Psoas muscle (tissue), 8 donors: Measurements from ENCODE around the gene ZNF638. TPM values are rescaled to one million over a fixed set of nuclear protein-coding genes. Genes with fewer than 3 reads are reported as not detected.

Experiments
- ATAC-seq, 4 donors: fragments of 200-7000 bp; cut with Tn5 transposase; one replicate each; pipeline ENCODE4 v1.9.1; 2020; ENCODE audit warnings: moderate library complexity in 3 of 4, mild to moderate bottlenecking in 2 of 4
- DNase-seq, 2 donors: peaks; one replicate each; pipeline ENCODE4 v3.0.0-alpha.2; 2020
- H3K27ac ChIP-seq: fragments of 200-600 bp; one replicate; pipeline ENCODE4 v1.8.0; 2022
- H3K27me3 ChIP-seq, 3 donors: fragments of 200-600 bp in 1 of 3; one replicate each; pipeline versions ENCODE4 v1.6.1 to v1.8.0; 2013 to 2022; ENCODE audit warnings: low read length in 2 of 3, mild to moderate bottlenecking in 2 of 3, moderate library complexity in 1 of 3; ENCODE audit not compliant: insufficient read depth in 3 of 3
- H3K36me3 ChIP-seq, 2 donors: fragments of 200-600 bp in 1 of 2; one replicate each; pipeline versions ENCODE4 v1.6.1 to v1.8.0; 2013 to 2022; ENCODE audit warnings: low read depth in 1 of 2, mild to moderate bottlenecking in 1 of 2, moderate library complexity in 1 of 2; ENCODE audit not compliant: insufficient read depth in 1 of 2
- H3K4me1 ChIP-seq: fragments of 200-600 bp; one replicate; pipeline ENCODE4 v1.8.0; 2022
- H3K4me3 ChIP-seq: fragments of 200-600 bp; one replicate; pipeline ENCODE4 v1.8.0; 2022; ENCODE audit warnings: mild to moderate bottlenecking
- H3K9me3 ChIP-seq: fragments of 200-600 bp; one replicate; pipeline ENCODE4 v1.8.0; 2022
- WGBS, 3 donors: extraction: QIAGEN DNeasy Blood & Tissue Kit; methylation state at CpG; one replicate each; pipeline versions ENCODE4 v1.1.6 to v1.1.7; 2013; 5-methylcytosine and 5-hydroxymethylcytosine counted together
- intact Hi-C, 2 donors: fragments of 100-400 bp; cut with DNase I; formaldehyde crosslinking; loops; one replicate each; pipeline versions ENCODE4 v1.11.0 to v1.14.2; 2022
- long read RNA-seq, 2 donors: library from polyadenylated mRNA; unstranded; transcript quantifications; one replicate each; pipeline ENCODE4 v2.0.0, GENCODE V29; 2021
- polyA plus RNA-seq, 3 donors: library from polyadenylated mRNA; stranded (reverse); fragments of 200-250 nt; gene quantifications; one replicate each; pipeline ENCODE4 v1.2.3, GENCODE V29; 2013
- total RNA-seq, 4 donors: library from RNA; stranded (reverse); fragmentation: NEBNext Ultra II Directional in 2 of 4; extraction: Animal tissue kit (Norgen Biotek cat#: 25700) in 2 of 4; gene quantifications; one replicate each; pipeline versions ENCODE4 v1.2.1 to v1.2.4, GENCODE V29; 2021 to 2023
- TF ChIP-seq, protein P1 (sequence below): fragments of 200-600 bp; IDR thresholded peaks from one replicate; pipeline ENCODE4 v1.8.0; 2022; ENCODE audit warnings: antibody characterized with exemption
- donor health status: healthy with polysubstance abuse.
- donor health status: DM: no; HTN: no; CAD: no; lungs with moderate emphysema.
- donor health status: Bipolar disorder and iron deficiency.
- donor health status: healthy.
- donor health status: DM: yes; HTN: yes; CAD: no.
- donor health status: DM: no; HTN: no; CAD: no.
- donor health status: DM: no; HTN: no; CAD: no.
- donor health status: DM: yes; HTN: yes; CAD: no.

The ZNF638 gene, protein sequence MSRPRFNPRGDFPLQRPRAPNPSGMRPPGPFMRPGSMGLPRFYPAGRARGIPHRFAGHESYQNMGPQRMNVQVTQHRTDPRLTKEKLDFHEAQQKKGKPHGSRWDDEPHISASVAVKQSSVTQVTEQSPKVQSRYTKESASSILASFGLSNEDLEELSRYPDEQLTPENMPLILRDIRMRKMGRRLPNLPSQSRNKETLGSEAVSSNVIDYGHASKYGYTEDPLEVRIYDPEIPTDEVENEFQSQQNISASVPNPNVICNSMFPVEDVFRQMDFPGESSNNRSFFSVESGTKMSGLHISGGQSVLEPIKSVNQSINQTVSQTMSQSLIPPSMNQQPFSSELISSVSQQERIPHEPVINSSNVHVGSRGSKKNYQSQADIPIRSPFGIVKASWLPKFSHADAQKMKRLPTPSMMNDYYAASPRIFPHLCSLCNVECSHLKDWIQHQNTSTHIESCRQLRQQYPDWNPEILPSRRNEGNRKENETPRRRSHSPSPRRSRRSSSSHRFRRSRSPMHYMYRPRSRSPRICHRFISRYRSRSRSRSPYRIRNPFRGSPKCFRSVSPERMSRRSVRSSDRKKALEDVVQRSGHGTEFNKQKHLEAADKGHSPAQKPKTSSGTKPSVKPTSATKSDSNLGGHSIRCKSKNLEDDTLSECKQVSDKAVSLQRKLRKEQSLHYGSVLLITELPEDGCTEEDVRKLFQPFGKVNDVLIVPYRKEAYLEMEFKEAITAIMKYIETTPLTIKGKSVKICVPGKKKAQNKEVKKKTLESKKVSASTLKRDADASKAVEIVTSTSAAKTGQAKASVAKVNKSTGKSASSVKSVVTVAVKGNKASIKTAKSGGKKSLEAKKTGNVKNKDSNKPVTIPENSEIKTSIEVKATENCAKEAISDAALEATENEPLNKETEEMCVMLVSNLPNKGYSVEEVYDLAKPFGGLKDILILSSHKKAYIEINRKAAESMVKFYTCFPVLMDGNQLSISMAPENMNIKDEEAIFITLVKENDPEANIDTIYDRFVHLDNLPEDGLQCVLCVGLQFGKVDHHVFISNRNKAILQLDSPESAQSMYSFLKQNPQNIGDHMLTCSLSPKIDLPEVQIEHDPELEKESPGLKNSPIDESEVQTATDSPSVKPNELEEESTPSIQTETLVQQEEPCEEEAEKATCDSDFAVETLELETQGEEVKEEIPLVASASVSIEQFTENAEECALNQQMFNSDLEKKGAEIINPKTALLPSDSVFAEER (N-terminal part only)
- 10 to 100 TPM; 62.3 to 73.6 (median 65.4) TPM for total RNA-seq
- 10 to 100 TPM; 50.5 to 58.6 (median 56.3) TPM for polyA plus RNA-seq
- long read RNA-seq, donor 1, full-length matches to known transcripts: 4 of 30 reads
- long read RNA-seq, donor 1, partial matches to known transcripts: 8 of 30 reads
- long read RNA-seq, donor 1, other reads (novel, unspliced or antisense): 18 of 30 reads
- long read RNA-seq, donor 2, full-length matches to known transcripts: 3 of 57 reads
- long read RNA-seq, donor 2, partial matches to known transcripts: 23 of 57 reads
- long read RNA-seq, donor 2, other reads (novel, unspliced or antisense): 31 of 57 reads

DNA sequence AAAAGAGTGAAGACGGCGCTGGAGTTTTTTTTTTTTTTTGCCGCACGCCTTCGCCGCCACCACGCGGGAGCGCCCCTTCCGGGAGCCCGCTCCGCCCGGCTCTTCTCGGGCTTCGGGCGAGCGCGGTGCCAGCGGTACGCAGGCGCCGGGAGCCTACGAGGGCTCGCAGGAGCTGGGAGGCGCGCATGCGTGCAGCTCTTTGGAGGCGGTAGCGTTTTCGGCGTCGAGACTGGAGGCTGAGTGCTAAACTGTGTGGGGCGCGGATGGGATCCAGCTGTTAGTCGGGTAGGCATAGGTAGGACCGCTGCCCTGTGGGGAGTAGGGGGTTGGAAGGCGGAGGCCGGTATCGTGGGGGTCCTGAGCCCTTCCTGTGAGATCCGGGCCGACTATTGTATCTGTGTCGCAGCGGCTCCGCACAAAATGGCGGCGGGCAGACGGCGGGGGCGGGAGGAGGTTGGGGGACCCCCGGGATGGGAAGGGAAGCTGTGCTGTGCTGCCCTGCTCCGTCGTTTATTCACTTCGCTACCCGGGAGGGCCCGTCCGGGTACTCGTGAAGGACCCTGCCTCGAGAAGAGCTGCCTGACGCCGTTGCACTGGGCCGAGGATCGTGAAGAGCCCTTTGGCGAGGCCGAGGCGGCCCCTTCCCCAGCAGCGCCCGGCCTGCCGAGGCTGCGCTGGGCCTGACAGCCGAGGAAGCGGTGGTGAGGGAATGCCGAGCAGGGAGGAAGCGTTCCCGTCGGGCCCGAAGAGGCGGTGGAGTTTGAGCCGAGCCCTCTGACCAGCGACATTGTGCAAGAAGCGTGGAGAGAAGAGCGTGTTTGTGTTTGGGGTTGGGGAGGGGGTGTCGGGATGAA lies at the start of gene ZNF638:
TSS of gene ZNF638 (plus strand) at position 202 of the 854 bp plus-strand sequence. CDS start 17,173 bp downstream, outside the sequence.
- peak within 1 kb of the TSS; percentile 95 for H3K27ac ChIP-seq
- H3K4me1 ChIP-seq: peaks cover 32% of the 10 kb centered on the region
- intact Hi-C loops: loop anchor here (1.0 to 5.0 kb wide), 3 partner anchors 35 to 110 kb away; no protein-coding TSS in a partner anchor
- H3K36me3 ChIP-seq: no peaks in the 10 kb centered on the region
- 0 to 1% (median 1%) methylated on average over 73 to 82 of the region's 82 CpGs for WGBS, 3 donors
- ATAC-seq (peak; percentile 98 to 99 (median 99)), DNase-seq (peak; percentile 96 to 97)
- peak within 1 kb of the TSS; percentile 93 for H3K4me3 ChIP-seq
- no peaks in the 10 kb centered on the region for H3K27me3 ChIP-seq
- no peaks in the 10 kb centered on the region for H3K9me3 ChIP-seq
- TF ChIP-seq, protein P1, sequence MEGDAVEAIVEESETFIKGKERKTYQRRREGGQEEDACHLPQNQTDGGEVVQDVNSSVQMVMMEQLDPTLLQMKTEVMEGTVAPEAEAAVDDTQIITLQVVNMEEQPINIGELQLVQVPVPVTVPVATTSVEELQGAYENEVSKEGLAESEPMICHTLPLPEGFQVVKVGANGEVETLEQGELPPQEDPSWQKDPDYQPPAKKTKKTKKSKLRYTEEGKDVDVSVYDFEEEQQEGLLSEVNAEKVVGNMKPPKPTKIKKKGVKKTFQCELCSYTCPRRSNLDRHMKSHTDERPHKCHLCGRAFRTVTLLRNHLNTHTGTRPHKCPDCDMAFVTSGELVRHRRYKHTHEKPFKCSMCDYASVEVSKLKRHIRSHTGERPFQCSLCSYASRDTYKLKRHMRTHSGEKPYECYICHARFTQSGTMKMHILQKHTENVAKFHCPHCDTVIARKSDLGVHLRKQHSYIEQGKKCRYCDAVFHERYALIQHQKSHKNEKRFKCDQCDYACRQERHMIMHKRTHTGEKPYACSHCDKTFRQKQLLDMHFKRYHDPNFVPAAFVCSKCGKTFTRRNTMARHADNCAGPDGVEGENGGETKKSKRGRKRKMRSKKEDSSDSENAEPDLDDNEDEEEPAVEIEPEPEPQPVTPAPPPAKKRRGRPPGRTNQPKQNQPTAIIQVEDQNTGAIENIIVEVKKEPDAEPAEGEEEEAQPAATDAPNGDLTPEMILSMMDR: peak; percentile 83

DNA sequence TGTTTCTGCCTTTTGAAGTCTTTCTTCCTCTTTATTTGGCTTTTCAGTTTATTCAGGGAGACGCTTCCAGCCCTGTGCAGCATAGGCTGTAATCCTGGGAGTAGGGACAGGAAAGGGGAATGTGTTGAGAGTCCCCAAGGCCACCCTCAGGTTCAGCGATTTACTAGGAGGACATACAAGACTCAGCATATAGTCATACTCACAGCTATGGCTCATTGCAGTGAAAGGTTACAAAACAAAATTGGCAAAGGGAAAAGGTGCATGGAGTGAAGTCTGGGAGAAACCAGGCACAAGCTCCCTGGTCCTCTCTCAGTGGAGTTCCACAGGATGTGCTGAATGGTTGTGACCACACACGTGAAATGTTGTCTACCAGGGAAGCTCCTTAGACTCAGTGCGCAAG lies 49.6 kb upstream of the ZNF638 start:
- peak in 3 of 4 donors; percentile 54 to 68 (median 63) for ATAC-seq
- Histone ChIP-seq H3K4me1 (peaks cover 53% of the 10 kb centered on the region), H3K4me3 (no peak overlapping the region), H3K27ac (peak overlapping the region; percentile 93), H3K27me3 (no peaks in the 10 kb centered on the region), H3K36me3 (no peaks in the 10 kb centered on the region), H3K9me3 (no peaks in the 10 kb centered on the region)
- 72 to 88% (median 77%) methylated on average over 4 of the region's 4 CpGs for WGBS, 3 donors
- no peak for DNase-seq
- TF ChIP-seq, protein P1: no peak
- intact Hi-C loops: loop anchor here in 1 of 2 donors (5.0 kb wide), 1 partner anchor 45 kb away; no protein-coding TSS in a partner anchor

DNA sequence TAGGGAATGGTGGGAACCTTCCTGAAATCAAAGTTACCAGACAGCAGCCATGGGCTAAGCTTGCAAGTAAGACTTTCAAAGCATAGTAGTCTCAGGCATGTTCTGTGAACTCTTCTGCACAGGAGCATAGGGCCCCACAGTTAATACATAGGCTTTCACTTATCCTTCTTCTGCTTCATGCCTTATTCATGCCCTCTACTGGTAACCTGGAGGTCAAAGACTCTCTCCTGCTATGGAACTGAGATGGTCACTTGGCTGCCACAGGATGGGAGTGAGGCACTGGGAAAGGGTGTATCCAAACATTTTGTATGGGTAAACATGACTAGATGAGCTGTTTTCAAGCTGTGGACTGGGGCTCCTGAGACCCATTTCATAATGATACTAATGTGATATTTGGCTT lies 49.1 kb upstream of the ZNF638 start:
- H3K27ac ChIP-seq: peak overlapping the region; percentile 93

More for the DNA sequence above, 49.1 kb upstream of the ZNF638 start:
- DNase-seq (no peak), ATAC-seq (peak in 3 of 4 donors; percentile 26 to 35 (median 35))
- TF ChIP-seq, protein P1: peak; percentile 8
- H3K27me3 ChIP-seq: no peaks in the 10 kb centered on the region
- H3K4me1 ChIP-seq: peaks cover 53% of the 10 kb centered on the region
- no peaks in the 10 kb centered on the region for H3K9me3 ChIP-seq
- no peaks in the 10 kb centered on the region for H3K36me3 ChIP-seq
- no peak overlapping the region for H3K4me3 ChIP-seq
- intact Hi-C loops: loop anchor here in 1 of 2 donors (5.0 kb wide), 1 partner anchor 45 kb away; no protein-coding TSS in a partner anchor
